ENCODE results near the gene DGCR2. TPM values are rescaled to one million over a fixed set of nuclear protein-coding genes. Genes with fewer than 3 reads are reported as not detected.

The DGCR2 gene
- total and polyA plus RNA-seq, 2 of the 8 experiments (the other 6 are each of a cell fraction or from before 2014, with no cell fraction given), result 42.3 to 62.2 TPM

DNA sequence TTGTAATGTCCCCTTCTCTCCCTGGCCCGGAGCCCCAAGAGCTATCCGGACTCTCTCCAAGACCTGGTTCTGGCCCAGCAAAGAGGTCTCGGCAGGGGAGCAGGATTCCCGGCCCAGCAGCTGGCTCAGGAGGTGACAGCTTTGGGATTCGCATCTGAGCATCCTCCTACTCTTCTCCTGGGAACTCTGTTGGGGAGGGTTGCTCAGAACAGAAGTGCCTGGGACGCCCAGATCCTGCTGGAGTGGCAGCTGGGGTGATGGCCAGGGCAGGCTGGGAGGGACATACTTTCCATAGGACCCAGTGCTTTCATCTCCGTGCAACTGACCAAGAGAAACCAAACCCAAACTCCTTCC lies 102.6 kb downstream of the DGCR2 start:
- 76% methylated on average over 7 of the region's 7 CpGs; no CpG with 5 or more reads in 1 of the 2 experiments for WGBS, 2 experiments (ENCODE audit: extremely low coverage in 1 of 2, insufficient coverage in 1 of 2, insufficient read length in 1 of 2, insufficient replicate concordance in 2 of 2, low coverage in 1 of 2, low lambda C conversion rate in 2 of 2, missing lambda C conversion rate in 1 of 2)
- H2AK5ac ChIP-seq (ENCODE audit: low read depth, low read length), result no peak overlapping the region
- H3K27ac ChIP-seq (ENCODE audit: low read depth, low read length), result no peak overlapping the region
- FAIRE-seq, result no peak
- no peak overlapping the region for H2BK15ac ChIP-seq (ENCODE audit: low read length)
- H2BK12ac ChIP-seq (ENCODE audit: low read depth, low read length), result no peak overlapping the region
- H3K4me2 ChIP-seq (ENCODE audit: insufficient read depth in 1 of 2, low read depth in 2 of 2, low read length in 2 of 2), result no peak overlapping the region
- H3K4ac ChIP-seq (replicated peaks; ENCODE audit: insufficient read length, low read depth, low read length), result no peak overlapping the region
- H3K23ac ChIP-seq (ENCODE audit: insufficient read length), result no peak overlapping the region
- H4K20me1 ChIP-seq (replicated peaks in 1 of 2; ENCODE audit: control insufficient read depth in 1 of 2, insufficient read depth in 2 of 2, low read length in 2 of 2), result peaks cover 0 to 5% of the 10 kb centered on the region in 2 experiments
- no peak overlapping the region for H4K91ac ChIP-seq (replicated peaks; ENCODE audit: insufficient read length, low read length)
- H2BK20ac ChIP-seq (ENCODE audit: low read length), result no peak overlapping the region
- H2BK5ac ChIP-seq (ENCODE audit: low read depth, low read length), result no peak overlapping the region
- no peak overlapping the region for H4K8ac ChIP-seq (ENCODE audit: extremely low read depth, insufficient read depth, low read length)
- H3K56ac ChIP-seq (replicated peaks; ENCODE audit: insufficient read length, low read depth, low read length), result no peak overlapping the region
- ChIA-PET CTCF (ENCODE audit: partially characterized antibody) (interaction anchor here (0.6 to 1.1 kb wide), 3 partner anchors 17 to 241 kb away, joined by 3 read pairs; no protein-coding TSS in a partner anchor), POLR2A (ENCODE audit: partially characterized antibody) (interaction anchor here (0.6 kb wide), 1 partner anchor 1322 kb away, joined by 3 read pairs; no protein-coding TSS in a partner anchor)
- DNase-seq (ENCODE audit: low read depth in 1 of 2, low spot score in 2 of 2), result peak in 1 of 2 experiments; percentile 31
- no peak overlapping the region for H2AFZ ChIP-seq (ENCODE audit: low read length)
- no peaks in the 10 kb centered on the region for H3K79me1 ChIP-seq (ENCODE audit: low read depth, low read length)
- H3K27me3 ChIP-seq (replicated peaks in 1 of 4; ENCODE audit: control insufficient read depth in 3 of 4, extremely low read depth in 1 of 4, insufficient read depth in 3 of 4, low read length in 3 of 4), result no peaks in the 10 kb centered on the region; a peak in 1 of 7 replicates
- H3K79me2 ChIP-seq (ENCODE audit: control insufficient read depth in 1 of 2, insufficient read depth in 2 of 2, low read length in 2 of 2), result no peaks in the 10 kb centered on the region
- H4K5ac ChIP-seq (ENCODE audit: insufficient read length, low read depth, low read length), result no peak overlapping the region
- H3K4me1 ChIP-seq (replicated peaks in 1 of 4; ENCODE audit: control insufficient read depth in 3 of 4, insufficient read depth in 4 of 4, low read length in 3 of 4), result peaks cover 0 to 3% (median 0%) of the 10 kb centered on the region in 4 experiments; a peak in 2 of 7 replicates
- H3K9ac ChIP-seq (replicated peaks in 1 of 4; ENCODE audit: extremely low read depth in 1 of 4, low read depth in 3 of 4, low read length in 3 of 4), result no peak overlapping the region
- H3K18ac ChIP-seq (ENCODE audit: extremely low read depth, low read length), result no peak overlapping the region
- H3K36me3 ChIP-seq (ENCODE audit: control insufficient read depth in 2 of 4, insufficient read depth in 4 of 4, low read length in 3 of 4), result no peaks in the 10 kb centered on the region
- no peaks in the 10 kb centered on the region for H3K9me3 ChIP-seq (ENCODE audit: insufficient read depth in 2 of 2, low read depth in 1 of 2, low read length in 1 of 2)
- H3K14ac ChIP-seq (ENCODE audit: insufficient read length), result no peak overlapping the region
- H3K23me2 ChIP-seq (ENCODE audit: low read depth, low read length), result no peaks in the 10 kb centered on the region
- H3K4me3 ChIP-seq (ENCODE audit: extremely low read depth in 1 of 4, insufficient read depth in 2 of 4, low read depth in 3 of 4, low read length in 4 of 4), result no peak overlapping the region
- no peak overlapping the region for H2BK120ac ChIP-seq (replicated peaks; ENCODE audit: low read depth, low read length)
- TF ChIP-seq TBP (IDR thresholded peaks at IDR 0.05; ENCODE audit: low read depth, low read length) (no peak), CHD2 (IDR thresholded peaks at IDR 0.05; ENCODE audit: low read length) (no peak), SP1 (IDR thresholded peaks at IDR 0.05; ENCODE audit: low read depth, low read length) (no peak), GABPA (IDR thresholded peaks at IDR 0.05; ENCODE audit: borderline replicate concordance, insufficient read depth, low read length) (no peak), POU5F1 (IDR thresholded peaks at IDR 0.05; ENCODE audit: low read depth, low read length) (no peak), TAF7 (optimal IDR thresholded peaks at IDR 0.05; ENCODE audit: borderline replicate concordance, low read depth, low read length) (no peak), CEBPB (IDR thresholded peaks at IDR 0.05; ENCODE audit: low read depth, low read length) (no peak), SAP30 (IDR thresholded peaks at IDR 0.05; ENCODE audit: insufficient read depth, insufficient replicate concordance, low read length) (no peak), CBX8 (IDR thresholded peaks at IDR 0.05; ENCODE audit: borderline replicate concordance, low read depth, low read length) (no peak), RNF2 (IDR thresholded peaks at IDR 0.05; ENCODE audit: borderline replicate concordance, low read depth, low read length, missing control alignments, poor library complexity, severe bottlenecking) (no peak), HDAC2 (IDR thresholded peaks at IDR 0.05; ENCODE audit: borderline replicate concordance in 1 of 2, low read depth in 2 of 2, low read length in 2 of 2) (no peak), RXRA (IDR thresholded peaks at IDR 0.05; ENCODE audit: insufficient read depth, low read depth, low read length) (no peak)

Measured in H1 (cell line).